HG02588 (cell line): ENCODE data around the gene DLG2.

Experiments used
- ATAC-seq: cut with Tn5 transposase; IDR thresholded peaks from one replicate; pipeline ENCODE4 v1.9.1; 2021; ENCODE audit warnings: mild to moderate bottlenecking, moderate library complexity; ENCODE audit not compliant: unreplicated experiment

Gene DLG2

DNA sequence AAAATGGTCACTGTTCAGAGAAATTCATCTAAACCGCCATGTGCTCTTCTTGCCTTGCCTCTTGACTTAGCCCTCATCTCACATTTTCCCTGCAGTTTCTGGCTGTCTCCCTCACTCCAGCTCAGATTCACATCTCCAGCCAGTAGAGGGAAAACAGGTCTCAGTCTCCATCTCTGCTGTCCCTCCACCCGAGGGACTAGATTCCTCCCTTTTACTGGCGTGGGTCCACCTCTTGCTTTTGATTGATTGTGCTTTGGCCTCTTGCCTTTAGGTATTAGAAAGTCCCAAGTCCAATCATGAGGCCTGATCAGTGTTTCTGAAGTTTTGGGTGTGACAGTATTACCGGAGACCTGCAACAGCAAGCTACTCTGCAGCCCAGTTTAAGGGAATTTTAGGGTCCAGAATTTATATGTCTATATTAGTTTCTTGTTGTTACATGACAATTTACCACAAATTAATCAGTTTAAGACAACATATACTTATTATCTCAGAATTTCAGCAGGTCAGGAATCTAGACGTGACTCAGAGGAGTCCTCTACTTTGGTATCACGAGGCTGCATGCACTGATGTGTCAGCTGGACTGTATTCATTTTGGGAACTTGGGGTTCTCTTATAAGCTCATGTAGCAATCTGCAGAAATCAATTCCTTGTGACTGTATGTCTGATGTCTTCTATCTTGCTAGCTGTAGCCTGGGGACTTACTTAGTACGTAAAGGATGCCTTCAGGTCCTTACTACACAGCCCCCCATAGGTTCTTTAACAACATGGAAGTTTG, 1535.7 kb downstream of the DLG2 start:
- no peak for ATAC-seq

DNA sequence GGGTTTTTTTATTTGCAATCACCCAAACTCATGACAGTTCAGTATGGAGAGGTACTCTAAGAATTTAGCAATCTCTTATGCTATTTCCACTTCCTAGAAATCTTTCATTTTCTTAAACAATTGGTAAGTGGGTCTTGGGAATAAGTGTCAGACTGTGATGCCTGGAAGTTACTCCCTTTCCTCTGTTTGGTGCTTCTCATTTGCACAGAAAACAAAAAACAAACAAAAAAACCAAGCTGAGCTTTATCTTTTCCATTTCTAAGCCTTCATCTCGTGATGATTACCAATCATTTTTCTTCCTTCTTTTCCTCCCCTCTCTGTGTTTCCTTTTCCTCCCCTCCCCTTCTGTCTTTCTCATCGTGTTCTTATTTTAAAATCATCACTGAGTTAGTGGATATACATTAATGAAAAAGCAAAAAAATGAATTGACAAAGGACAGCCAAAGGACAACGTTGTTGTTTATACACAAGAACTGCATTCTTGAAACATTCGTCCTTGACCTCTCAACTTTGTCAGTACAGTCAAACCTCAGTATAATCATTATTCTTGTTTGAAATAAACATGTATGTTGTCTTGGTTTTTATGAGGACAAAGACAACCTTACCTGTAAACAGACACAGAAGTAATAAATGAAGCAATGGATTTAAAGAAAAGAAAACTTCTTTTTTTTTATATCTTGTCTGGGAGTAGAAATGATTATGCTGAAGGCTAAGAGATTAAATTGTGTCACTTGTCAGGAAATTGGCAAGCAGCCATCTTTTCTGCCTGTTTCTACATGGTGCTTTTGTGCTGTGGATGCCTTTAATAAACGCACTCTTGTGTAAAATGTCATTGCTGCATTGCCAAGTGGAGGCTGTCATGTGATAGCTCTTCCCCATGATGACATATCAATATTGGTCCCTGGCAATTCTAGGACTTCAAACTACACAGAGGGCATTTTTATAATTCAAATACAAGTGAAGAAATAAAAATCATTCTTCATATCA, 1537.8 kb downstream of the DLG2 start:
- no peak for ATAC-seq

DNA sequence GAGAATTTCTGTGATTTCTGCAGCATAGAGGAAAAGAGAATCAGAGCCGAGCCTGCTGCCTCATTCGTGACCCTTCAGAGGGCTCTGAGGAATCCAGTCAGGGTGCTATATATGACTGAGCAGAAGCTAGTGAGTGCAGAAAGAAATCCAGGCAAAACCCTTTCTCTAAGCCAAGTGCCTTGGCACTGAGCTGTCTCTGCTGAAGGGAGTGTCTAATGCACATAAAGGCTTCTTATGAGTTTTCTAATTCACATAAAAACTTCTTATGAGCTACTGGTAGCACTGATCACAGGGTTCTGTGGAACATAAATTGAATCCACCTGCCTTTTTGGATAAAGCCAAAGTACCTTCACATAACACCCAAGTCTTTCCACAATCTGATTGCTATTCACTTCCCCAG, 1555.3 kb downstream of the DLG2 start:
- ATAC-seq, result no peak

DNA sequence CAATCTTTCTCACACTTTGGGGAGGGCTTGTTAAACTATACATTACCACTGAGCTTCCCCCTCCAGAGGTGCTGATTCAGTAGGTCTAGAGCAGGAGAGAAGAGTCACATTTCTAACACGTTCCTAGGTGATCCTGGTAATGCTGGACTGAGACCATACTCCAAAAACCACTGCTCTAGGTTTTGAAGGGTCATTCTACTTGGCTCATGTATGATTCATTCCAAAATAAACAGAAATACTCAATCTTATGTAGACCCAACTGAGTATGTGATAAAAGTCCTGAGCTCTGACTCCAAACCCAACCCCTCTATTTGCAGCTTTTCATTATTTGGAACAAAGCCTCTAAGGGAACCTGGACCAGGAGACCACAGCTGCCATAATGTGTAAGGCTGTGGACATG, 1558.1 kb downstream of the DLG2 start:
- ATAC-seq, result no peak

DNA sequence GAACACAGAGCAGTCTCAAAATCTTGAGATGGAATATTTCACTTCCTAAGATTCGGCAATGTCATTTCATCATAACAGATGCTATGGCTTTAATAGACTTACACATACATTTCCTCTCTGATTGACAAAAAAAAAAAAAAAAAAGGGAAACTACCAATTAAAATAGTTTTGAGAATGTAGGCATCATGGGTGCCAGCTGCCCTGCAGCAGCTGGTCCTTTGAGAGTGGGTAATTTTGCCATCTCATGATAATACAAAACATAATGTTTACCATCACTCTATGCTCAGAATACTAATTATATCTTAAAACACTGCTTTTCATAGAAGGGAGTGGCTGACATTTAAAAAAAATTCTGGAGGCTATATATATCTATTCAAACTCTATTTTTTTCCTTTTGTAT, 1565.4 kb downstream of the DLG2 start:
- no peak for ATAC-seq

DNA sequence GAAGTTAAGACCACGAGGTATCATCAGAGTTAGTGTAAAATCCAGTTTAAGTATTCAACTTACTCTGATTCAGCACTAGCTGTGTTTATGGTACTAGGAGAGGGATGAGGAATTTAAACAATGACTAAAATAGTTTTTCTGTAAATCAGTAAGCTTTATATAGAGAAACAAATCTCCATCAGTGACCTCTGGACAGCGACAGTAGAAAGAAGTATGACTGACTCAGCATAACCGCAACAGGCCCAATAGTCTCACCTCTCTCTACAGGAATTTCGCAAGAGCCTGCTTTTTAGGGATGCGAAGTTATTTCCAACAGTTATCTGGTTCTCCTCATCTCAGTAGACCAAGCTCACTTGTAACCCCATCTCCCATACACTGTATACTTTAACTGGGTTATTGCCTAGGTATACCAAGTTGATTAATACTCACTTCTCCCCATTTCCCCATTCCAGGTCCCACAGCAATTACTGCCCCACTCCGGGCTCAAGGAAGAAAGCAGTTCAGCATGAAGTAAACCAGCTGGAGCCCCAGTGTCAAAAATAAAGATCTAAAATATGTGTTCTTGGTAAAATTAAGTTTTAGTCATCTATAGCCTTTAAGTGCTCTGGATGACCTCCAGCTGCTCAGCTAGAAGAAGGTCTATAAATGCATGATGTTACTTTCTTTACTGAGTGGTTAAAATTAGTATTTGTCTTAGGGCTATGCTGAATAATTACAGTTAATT, 1570.3 kb downstream of the DLG2 start:
- no peak for ATAC-seq

DNA sequence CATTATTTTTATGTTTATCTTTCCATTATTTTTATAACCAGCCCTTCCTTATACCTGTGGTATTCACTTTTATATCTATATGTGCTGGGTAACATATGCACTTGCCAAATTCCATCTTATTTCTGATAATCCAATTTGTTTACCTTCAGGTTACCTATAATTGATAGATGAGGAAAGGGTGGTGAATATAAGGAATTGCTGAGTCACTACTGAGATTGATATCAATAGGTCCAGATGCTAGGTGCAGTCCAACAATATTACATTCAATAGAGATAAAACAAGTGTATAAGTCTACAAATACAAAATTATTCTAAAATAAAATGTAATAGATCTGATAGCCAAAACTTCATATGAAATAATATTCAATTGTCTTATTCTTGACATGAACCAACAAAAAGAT, 1582.0 kb downstream of the DLG2 start:
- no peak for ATAC-seq

DNA sequence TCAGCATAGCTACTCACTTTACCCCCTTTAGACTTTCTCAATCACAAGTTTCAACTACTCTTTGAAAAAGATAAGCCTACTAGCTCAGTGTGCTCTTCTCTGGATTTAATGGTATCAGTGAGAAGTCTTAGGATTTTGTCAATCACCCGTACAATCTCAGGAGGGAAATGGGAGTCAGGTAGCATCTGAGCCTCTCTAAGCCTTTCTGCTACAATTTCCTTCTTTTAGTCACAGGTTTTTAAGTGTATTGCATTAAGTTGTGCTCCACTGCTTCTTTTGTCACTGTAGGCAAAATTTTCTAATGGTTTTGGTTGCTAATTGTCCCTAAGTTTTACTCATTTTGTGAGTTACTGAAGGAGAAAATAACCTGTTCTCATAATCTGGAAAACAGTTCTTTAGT, 1582.4 kb downstream of the DLG2 start:
- no peak for ATAC-seq

DNA sequence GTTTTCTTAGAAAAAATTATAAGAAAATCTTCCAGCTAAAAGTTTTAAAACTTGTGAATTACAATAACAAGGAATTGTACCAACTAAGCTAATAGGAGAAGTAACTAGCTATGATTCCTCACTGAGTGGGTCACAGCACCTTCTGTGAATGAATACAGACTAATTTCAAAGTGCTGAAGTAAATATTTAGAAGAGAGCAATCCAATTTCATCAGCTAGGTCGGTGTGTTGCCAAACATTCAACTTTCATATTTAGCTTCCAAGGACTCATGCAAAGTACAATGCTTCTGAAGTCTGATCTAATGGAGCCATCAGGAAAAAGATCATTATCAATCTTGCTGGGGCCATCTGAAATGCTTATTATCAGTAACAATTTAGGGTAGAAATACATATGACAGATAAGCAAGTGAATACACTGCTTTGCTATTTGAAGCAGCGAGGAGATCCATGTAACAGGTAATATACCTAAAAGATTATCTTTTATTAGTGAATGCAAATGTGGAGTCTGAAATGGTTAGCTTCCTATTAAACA, 1590.4 kb downstream of the DLG2 start:
- no peak for ATAC-seq

DNA sequence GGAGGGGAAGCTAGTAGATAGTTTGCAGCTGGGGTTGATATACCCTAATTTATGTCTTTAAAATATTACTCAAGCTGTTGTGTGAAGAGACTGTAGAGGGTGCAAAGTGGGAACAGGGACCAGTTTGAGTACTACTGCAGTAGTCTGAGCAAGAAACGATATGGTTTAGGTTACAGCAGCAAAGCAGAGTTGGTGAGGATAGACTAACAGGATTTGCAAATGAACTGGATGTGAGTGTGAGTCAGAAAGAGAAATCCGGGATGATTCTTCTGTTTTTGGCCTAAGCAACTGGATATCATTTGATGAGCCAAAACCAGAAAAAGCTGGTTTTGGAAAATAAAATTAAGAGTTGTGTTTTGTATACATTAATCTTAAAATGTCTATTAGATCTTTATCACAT, 1591.5 kb downstream of the DLG2 start:
- no peak for ATAC-seq

DNA sequence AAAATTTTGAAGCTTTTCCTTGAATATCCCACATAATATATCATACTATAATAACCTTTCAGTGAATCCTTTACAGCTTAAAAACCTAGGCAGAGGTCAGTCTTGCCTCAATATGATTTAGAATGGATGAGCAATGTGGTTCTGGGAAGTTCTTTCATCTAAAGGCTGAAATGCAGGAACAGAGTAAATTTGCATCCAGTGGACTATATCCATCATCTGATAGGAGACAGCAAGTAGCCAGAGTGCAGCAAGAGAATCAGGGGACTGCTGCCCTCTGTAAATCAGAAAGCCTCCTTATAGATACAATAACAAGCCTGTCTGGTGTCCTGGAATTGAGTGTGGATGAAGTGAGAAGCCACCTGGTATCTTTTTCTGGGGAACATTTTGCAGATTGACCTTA, 1592.7 kb downstream of the DLG2 start:
- ATAC-seq, result no peak

DNA sequence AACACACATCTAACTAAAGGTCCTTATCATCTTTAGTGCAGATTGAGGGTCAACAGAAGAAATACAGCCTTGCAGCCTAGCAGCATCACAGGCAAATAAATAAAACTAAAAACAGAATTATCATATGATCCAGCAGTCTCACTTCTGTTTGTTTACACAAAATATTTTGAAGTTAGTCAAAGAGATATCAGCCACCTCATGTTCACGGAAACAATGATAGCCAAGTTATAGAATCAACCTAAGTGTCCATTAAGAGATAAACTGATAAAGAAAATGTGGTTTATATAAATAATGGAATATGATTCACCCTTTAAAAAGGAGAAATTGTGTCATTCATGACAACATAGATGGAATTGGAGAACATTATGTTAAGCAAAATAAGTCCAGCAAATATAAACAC, 1602.9 kb downstream of the DLG2 start:
- ATAC-seq, result no peak

DNA sequence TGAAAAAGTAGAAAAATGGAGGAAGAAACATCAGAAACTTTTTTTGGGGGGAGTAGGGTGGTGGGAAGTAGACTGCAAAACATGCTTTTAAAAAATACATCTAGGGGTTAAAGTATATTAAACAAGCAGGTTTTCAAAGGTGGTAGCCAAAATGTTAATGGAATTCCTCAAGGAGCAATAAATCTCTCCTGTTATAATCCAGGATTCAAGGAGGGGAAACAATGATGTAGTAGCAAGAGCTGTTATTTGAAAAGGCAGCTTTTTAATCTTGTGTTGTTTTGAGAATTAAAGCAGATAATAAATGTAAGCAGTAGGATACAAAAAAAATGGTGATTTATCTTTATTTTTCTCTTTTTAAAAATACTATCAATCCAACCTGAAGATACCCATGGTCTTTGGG, 1604.4 kb downstream of the DLG2 start:
- no peak for ATAC-seq

DNA sequence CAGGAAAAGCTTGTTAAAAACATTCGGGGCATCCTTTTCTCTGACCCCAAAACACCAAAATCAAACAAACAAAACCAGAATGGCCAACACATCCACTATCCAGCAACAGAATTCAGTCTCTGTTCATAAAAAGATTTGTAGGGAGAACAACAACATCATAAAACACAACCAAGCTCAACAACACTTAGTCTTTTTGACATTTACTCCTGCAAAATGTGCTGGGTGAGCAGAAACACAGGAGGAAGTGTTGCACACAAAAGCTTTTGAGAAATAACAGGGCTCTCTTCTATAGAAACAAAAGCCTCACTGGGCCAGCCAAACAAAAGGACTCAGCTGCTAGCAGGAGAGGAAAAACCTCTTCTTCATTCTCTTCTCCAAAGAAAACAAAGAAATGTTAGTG, 1604.9 kb downstream of the DLG2 start:
- ATAC-seq, result no peak

DNA sequence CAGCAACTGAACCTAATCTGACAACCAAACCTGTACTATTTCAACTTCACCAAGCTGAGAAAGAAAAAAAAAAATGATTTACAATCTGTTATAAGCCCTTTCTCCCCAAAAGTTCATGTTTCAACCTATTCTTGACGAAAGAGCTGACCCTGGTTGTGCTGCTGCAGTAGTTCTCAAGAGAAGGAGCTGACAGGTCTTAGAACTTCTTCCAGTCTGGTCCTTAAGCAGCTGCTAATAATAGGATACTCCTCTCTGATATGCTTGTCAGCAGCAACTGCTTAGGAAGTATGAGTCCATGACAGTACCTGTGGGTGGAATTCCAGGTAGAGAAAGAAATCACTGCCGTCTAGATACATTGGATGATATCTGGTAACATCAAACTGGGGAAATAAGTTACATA, 1605.9 kb downstream of the DLG2 start:
- ATAC-seq, result no peak

DNA sequence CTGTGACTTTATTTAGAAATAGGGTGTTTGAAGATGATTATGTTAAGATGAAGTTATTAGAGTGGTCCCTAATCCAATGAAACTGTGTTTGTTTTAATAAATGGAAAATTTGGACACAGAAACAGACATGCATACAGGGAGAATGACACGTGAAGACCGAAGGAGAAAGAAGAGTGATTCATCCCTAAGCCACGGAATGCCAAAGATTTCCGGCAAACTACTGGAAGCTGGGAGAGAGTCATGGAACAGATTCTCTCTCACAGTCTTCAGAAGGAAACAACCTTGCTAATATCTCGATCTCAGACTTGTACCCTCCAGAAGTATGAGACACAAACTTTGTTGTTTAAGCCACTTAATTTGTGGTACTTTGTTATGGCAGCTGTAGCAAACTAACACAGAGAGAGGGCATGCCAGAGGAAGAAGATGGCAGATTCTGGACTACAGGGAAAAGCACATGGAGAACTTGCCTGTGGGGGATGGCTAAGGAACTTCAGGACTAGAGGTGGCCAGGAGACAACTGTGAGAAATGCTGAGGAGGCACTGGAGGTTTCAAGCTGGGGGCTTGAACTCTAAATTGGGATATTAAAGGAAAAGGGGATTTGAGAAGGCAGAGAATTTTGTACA, 1607.5 kb downstream of the DLG2 start:
- no peak for ATAC-seq

DNA sequence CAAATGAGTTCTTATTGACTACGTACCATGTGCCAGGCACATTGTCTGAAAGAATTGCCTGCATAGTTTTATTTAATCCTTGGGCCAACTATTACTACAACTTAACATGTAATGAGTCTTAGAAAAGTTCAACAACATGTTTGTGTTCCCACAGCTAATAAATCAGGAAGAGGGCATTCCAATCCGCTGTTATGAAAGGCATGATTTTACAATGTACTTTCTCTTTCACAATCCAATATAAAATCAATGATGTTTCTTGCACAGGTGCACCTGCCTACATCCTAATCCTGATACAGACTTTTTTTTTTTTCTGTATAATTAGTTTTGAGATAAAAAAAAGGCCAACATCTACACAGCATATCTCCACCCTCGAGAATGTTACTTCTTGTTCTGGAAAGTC, 1612.6 kb downstream of the DLG2 start:
- no peak for ATAC-seq

DNA sequence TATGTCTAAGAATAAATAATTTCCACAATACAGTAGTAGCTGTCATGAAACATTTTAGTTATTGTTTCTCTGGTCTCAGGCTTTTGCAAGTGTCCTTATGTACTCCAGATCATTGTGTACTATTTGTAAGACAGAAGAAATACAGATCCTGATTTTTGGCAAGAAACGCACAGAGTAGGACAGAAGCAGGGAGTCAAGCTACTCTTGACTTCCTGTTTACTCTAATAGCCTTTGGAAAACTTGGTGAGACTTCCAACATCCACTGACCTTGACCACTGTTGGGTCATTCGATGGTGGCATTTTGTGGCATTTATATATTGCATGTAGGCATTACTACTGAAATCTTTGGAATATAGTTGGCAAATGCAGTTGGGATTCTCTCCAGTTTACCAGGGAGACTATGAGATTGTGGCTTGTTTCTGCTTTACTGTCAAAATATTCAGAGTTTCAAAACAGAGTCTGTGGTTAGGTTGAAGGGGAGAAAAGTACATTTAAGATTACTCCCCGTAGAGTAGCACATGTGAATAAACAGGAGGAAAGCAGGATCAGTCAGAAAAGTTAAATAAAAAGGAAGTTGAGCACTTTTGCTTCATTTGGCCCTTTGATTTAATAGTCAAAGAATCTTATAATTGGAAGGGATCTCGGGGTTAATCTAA, 1614.8 kb downstream of the DLG2 start:
- no peak for ATAC-seq

DNA sequence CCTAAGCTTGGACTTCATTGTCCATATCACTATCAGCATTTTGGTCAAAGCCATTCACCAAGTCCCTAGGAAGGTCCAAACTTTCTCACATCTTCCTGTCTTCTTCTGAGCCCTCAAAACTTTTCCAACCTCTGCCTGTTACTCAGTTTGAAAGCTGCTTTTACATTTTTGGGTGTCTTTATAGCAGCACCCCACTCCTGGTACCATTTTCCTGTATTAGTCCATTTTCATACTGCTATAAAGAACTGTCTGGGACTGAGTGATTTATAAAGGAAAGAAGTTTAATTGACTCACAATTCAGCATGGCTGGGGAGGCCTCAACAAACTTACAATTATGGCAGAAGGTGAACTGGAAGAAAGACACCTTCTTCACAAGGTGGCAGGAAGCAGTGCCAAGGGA, 1624.0 kb downstream of the DLG2 start:
- ATAC-seq, result no peak

DNA sequence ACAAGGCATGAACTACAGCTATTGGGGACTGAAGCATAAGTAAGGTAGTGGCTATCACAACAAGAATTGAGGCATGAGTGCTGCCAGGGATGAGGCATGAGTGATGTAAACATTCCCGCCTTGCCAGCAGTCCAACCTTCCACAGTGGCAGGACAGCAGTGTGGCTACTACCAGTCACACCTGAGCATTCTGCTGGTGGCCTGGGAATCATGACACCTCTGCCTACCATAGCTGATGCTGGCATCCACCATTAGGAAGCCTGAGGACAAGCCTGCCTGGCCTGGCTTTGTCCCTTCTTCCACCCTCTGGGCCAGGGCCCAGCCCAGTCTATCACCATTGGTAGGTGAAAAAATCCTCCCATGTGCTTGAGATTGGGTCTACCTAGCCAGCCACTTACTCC, 1628.2 kb downstream of the DLG2 start:
- ATAC-seq, result no peak
